HL-60/S4 treated with retinoic acid at 250 ng/mL for 4 days and 3 days (cell line): ENCODE results near the gene RNF8.

Source experiments
- in situ Hi-C: fragments of 300-500 bp; cut with MboI; formaldehyde crosslinking; loops from 2 replicates; pipeline ENCODE4 v1.7.0; 2022; ENCODE audit warnings: low sequenced_read_pairs

The RNF8 gene

DNA sequence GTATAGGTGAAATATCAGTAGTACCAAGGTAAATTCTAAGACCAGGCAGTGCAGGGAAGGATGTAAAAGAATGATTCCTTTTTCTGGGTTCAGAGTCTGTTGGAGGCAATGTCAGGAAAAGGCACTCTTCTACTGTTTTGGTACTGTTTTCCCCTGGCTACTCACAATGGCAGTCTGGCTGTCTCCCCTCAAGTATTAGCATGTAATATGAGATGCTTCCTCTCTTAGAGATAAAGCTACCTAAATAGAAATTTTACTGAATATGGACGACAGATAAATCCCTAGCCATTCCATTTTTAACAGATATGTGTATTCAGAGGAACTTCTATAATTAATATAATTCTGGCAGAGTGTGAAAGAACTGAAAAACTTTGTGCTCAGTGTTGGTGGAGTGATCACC lies 3.5 kb downstream of the RNF8 start:
- in situ Hi-C loops = no loop called here

DNA sequence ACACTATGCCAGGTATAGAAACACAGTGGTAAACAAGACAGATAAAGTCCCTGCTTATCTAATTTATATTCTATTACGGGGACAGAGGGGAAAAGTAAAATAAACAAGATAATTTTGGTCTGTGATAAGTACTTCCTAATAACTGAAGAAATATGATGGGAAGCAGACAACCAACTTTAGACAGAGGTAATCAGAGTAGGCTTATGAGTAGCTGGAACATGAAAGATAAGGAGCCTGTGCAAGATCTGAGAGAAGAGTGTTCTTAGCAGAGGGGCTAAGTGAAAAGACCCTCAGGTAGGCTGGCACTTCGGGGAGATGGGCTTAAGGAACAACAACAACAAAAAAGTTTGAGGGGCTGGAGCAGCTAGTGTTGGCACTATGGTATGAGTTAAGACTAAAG lies 4.1 kb downstream of the RNF8 start:
- in situ Hi-C loops = no loop called here

DNA sequence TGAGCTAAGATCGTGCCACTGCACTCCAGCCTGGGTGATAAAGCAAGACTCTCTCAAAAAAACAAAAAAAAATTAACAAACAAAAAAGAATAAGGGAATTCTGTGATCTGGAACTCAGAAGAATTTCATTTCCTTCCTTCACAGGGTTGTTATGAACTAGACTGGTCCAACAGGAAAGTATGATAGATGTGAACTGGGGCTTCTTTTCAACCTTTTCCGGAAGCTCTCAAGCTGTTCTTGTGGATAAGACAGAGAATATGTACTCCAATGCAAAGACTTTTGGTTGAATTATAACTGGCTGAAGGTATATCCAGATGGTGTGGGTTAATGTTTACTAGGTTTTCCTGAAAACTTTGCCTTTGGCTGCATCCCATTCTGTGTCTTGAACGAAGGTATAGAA lies 5.3 kb downstream of the RNF8 start:
- in situ Hi-C loops = no loop called here

DNA sequence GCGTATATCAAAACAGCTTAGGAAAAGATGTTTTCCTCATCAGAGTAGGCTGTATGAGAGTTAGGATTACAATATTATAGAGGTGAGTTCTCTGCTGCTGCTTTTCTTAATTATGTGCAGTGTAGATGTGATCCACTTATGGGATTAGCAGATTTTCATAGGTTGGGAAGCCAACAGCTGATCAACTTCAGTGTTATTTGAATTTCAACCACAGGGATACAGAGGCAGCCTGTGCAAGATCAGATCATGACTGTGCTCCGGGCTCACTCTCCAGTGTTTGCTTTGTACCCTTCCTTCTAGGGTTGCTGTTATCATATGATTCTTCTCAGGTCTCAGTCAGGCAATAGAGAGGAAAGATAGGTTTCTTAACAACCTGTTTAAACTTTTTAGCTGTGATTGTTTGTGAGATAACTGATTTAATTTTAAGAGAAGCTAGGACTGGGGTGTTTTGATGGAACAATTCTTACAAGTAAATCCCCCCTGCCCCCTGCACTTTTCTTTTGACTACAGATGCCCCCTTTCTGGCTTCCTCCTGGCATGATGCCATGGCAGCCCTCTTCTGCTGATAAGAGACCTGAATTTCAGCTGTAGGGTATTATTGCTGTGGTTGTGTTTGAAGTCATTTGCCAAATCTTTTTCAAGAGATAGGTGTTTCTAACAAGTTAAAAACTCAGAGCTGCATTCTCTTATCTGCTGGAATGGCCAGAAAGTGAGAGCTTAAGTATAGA lies 8.5 kb downstream of the RNF8 start:
- in situ Hi-C loops = no loop called here

DNA sequence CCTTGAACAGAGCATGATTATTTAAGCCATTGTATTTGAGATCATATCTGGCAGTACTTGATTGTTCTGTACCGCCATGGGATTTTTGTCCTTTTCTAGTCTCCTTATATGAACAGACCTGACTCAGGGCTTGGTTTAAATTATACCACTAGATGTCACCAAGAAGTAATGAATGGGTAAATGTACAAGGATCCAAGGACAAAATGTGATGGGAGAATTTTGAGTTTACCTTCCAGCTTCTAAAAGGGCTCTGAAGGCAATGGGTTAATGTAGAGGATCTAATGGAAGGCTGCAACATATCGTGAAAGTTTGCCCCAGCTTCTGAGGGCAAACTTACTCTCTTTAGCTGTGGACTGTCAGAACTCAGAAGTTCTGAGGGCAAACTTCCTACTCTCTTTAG lies 12.0 kb downstream of the RNF8 start:
- in situ Hi-C loops = no loop called here

DNA sequence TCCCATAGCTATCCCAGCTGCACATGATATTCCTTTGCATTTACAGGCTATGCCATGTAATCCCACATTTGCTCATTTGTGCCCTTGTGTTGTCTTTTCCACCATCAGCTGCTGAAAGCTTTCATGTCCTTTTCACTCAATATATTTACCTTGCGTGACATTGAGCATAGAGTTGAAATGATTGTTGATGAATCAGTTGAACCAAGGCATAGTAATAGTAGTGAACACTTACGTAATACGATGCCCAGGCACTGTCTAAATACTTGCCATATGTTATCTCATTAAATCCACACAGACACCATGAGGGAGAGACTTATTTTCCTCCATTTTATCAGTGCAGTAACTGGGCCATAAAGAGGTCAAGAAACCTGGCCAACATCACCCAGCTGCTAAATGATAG lies 13.1 kb downstream of the RNF8 start:
- in situ Hi-C loops = no loop called here

DNA sequence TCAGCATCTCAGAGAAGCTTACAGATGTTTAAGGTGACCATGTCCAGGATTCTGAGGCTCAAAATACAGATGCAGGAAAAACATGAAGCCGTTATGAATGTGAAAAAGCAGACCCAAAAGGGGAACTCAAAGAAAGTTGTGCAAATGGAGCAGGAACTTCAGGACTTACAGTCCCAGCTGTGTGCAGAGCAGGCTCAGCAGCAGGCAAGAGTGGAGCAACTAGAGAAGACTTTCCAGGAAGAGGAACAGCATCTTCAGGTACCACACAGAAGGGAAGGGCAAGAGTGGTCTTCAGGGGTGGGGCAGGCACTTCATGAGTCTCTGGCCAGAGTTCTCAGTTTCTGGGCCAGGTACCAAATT lies 15.2 kb downstream of the RNF8 start:
- in situ Hi-C loops = no loop called here

DNA sequence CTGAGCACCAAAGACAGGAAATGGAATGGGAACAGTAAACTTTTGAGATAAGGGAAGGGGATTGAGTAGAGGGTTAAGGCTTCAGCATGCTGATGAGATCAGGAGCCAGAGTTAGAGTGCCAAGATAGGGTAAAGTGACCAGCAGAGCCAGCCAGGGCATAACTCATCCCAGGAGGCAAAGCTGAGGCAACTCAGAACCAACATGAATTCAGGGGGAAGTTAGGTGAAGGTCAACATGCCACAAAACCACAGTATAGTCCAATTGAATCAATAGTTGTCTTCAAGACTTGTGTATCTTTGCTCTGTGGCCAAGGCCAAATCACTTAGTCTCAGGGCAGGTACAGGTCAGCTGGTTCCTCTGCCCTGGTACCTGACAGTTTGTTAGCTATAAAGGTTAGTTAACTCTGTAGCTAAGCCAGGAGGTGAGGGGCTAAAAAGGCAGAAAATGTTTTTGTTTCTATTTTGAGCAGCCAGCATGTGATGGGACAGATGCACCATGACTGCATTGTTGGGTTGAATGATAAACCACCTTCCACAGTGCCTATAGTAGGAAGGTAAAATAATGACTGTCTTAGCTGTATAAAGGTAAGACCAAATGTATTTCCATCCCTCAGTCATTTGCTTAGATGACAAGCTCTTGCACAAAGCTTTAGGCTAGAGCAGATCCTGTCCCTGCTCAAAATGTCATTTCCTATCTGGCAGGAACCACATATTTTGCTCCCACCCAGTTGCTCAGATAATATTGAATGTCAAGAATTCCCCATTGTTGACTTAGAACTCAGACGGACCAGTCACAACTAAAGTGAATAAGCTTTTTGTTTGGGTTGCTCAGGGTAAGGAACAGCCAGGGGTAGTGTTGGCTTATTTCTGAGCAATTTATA lies 15.8 kb downstream of the RNF8 start:
- in situ Hi-C loops = no loop called here

DNA sequence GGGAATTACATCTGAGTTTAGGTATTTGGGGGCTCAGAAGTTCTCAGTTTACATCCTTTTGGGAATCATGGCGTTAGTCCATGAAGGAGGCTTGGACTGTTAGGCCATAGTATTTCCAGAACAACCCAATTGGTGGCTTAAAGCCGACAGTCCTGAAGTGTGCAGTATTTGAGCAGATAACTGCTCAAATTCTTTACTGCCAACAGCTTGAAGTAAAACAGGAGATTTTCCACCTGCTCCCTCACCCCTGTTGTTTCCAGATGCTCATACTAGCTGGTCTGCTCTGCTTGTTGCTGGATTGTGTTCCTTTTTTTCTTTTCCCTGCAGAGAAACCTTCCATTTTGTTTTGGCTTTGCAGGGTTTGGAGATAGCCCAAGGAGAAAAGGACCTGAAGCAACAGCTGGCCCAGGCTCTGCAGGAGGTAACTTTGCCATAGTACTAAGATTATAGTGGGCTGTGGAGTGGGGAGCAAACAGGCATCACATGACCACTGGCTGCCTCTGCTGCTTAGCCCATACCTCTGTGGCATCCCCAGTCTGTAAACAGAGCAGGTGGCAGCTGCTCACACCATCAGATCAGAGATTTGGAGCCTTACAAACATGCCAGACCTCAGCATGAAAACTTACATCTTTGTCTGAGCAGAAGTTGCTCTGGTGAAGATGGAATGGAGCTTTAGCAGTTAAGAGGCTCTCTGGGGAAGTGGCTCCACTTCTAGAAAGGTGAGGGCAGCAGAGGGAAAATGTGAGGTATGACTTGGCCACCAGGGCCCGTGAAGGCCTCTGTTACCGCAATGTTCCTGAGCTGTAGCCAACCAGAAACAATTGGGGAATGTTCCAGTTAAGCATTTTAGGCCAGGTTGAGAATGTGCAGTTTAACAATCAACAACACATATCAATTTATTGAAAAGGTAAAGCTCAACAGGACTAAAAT lies 17.6 kb downstream of the RNF8 start:
- in situ Hi-C loops = no loop called here

DNA sequence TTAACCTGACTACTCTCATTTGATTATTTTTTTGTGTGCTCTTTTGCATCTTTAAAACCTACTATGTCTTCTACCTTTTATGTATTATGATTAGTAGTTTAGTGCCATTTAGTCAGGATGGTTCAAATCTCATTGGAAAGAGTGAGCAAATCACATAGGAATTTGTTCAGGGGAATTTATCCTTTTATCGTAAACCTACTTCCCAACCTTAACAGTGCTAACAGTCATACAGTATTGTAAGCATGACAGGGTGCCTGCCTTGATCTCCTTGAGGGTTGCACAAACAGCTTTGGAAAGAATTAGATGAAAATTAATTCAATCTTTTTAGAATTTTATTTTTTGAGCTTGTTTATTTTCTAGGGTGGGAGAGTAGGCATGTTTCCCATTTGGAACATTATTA lies 18.3 kb downstream of the RNF8 start:
- in situ Hi-C loops = no loop called here

DNA sequence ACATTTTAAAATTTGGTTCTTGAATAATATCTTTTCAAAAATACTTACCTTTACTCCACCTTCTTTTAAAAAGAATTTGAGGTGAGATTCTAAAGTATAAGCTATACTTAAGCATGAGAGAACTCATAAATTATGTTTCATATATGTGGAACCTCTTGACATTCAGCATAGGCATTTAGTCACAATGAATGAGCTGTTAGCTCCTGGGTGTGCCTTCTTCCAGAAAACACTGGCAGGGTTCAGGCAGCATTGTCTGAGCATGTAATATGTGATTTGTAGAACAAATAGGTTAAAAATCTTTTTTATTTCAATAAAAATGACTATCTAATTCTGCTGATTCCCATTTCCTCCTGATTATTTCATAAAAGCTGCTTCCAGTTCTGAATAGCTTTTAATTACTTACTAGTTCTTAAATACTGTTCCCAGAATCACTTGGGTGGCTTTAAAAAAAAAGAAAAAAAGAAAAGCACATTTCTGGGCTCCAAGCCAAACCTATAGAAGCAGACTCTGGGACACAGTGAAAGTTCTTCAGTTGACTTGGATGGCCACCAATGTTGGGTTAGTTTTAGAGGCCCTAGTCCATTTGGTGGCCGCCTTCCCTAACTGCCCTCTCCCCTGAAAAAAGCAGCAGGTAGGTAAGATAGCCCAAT lies 20.2 kb downstream of the RNF8 start:
- in situ Hi-C loops = no loop called here

DNA sequence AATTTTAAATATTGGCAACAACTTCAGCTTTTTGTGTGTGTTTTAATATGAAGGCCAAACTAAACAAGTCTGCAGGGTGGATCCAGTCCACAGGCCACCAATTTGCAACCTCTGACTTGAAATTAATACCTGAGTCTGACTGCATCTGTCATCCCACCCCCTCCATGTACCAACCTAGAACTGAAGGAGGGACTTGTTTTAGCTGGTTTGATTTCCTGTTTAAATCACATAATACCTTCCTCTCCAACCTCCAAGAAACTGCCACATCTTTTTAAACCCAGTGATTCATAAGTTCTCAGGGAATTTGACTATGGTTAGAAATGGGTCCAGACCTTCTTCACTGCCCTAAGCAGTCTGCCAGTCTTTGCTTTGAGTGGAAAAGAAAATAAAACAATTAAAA lies 21.6 kb downstream of the RNF8 start:
- in situ Hi-C loops = no loop called here

DNA sequence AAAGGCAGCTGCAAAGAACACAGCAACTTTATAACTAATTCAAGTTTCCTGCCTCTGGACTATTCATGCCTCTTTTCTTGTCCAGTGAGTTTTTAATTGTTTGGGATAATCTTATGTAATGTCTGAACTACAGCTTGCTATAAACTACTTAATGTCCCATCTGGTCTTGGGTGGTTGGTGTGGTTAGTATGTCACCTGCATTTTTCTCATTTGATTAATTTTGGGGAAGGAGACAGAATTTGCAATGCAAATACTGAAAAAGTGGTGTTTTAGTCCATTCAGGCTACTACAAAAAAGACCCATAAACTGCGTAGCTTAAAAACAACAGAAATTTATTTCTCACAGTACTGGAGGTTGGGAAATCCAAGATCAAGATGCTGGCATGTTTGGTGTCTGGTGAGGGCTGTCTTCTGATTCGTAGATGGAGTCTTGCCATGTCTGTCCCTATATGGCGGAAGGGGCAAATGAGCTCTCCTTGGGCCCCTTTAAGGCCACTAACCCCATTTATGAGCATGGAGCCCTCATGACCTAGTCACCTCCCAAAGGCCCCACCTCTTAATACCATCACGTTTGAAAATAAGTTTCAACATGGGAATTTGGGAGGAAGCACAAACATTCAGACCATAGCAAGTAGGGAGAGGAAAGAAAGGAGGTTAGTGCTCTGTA lies 22.4 kb downstream of the RNF8 start:
- in situ Hi-C loops = no loop called here

DNA sequence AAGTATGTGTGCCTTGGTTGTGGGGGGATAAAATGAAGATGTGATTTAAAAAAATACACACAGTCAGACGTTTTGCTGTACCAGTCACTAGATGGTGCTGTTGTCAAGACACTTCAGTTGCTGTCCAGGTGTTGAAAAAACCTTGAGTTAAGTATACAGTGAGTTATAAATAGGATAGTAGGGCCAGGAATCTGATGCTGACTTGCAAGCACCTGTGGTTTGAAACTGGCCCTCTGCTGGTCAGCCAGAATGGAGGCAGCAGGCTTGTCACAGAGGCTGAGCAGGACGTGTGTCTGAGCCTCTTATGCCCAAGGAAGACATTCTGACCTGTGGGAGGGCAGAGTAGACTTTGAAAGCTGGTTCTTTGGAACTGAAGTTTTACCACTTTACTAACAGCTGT lies 27.8 kb downstream of the RNF8 start:
- in situ Hi-C loops = no loop called here

DNA sequence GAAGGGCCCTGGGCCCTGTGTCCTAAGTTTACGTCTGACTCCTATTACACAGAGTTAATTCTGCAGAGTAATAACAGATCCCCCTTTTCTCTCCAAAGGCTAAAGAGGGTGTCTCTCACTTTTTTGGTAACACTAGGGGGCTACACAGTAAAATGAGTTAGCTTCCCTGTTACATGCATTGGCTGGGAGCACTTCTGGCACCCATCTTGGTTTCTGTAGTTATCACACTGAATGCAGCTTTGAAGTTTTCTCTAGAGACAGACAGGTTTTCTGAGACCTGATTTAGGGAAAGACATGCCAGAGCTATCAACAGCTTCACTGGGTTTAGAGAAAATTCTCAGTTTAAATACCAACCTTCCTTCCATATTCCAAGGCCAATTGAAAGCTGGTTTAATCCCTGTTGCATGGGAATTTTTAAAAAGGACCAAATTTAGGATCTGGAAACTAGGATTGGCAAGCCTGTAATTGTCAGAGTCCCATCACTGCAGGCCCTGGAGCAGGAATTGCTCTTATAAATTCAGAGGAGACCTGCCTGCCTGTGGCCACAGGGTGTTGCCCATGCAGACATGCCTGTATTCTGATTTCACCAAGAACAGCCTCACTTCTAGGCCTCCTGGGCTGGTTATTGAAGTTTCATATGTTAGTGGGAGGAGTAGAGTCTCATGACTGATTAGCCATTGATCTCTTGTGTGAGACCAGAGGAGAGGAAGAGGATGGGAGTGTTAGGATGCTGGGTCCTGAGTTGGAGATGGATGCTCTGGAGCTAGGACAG lies 29.4 kb downstream of the RNF8 start:
- in situ Hi-C loops = no loop called here

DNA sequence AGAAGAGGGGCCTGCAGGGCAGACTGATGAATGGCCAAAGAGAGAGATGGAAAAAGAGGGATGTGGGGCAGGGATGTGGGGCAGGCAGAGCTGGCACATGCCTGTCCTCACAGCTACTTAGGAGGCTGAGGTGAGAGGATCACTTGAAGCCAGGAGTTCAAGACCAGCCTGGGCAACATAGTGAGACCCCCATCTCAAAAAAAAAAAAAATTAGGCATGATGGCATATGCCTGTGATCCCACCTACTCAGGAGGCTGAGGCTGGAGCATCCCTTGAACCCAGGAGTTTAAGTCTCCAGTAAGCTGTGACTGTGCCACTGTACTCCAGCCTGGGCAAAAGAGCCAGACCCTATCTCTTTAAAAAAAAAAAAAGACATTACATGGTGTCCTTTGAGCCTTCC lies 34.8 kb downstream of the RNF8 start:
- in situ Hi-C loops = no loop called here

DNA sequence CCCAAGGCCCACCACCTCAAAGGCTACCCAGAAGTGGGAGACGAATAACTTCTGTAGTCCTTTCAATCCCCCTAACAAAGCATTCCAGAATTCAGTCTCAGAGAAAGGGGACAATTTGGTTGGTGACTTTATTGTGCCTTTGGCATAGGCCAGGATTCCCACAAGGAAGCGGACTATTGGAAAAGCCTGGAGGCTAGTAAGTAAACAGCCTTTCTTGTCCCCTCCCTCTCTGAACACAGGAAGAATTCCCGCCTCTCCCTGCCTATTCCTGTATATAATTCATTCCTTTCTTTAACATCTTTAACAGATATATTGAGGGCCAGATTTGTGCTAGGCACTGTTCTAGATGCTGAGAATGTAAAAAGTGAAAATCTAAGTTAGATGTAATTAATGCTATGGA lies 36.1 kb downstream of the RNF8 start:
- in situ Hi-C loops = no loop called here

DNA sequence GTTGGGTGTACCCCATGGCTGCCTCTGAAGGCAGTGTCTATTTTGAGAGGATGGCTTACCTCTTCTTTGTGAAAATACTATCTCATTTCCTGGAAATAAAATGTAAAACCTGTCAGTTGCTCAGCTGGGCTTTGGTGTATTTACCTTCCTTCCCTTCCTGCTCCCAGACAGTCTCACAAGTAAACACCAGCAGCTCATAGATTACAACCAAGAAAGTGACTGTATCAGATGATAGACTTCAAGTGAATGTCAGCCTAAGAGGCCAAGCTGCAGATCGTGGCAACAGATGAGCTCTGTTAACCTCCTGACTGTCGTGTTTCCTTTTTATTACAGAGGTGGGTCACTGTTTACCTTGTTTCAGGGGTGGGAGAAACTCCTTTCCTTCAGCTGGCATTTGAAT lies 37.3 kb downstream of the RNF8 start:
- in situ Hi-C loops = no loop called here

DNA sequence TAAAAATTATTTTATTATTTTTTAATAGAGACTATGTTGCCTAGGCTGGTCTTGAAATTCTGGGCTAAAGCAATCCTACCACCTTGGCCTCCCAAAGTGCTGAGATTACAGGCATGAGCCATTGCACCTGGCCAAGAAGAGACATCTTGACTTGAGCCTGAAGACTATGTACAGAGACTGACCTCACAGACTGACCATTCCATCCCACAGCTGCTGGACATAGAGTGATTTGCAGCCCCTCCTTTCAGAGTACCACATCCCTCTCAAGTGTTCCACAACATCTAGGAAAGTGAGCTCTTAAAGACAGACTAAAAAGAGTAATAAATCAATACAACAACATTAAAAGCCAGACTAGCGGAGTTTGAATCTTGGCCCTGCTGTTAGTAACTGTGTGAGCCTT lies 39.0 kb downstream of the RNF8 start:
- in situ Hi-C loops = no loop called here
